Hematopoietic multipotent progenitor cell treated with erythropoietin and hydrocortisone succinate and interleukin-3 and kit ligand, for 4 days (in vitro differentiated cells): ENCODE data around the gene NCAM2.

Experiments used
- DNase-seq: peaks from one replicate; pipeline ENCODE4 v3.0.0-alpha.2; 2015

The NCAM2 gene

GRCh38 chr21:21468003-21468402, 469.8 kb downstream of the NCAM2 start:
- DNase-seq = no peak

DNA sequence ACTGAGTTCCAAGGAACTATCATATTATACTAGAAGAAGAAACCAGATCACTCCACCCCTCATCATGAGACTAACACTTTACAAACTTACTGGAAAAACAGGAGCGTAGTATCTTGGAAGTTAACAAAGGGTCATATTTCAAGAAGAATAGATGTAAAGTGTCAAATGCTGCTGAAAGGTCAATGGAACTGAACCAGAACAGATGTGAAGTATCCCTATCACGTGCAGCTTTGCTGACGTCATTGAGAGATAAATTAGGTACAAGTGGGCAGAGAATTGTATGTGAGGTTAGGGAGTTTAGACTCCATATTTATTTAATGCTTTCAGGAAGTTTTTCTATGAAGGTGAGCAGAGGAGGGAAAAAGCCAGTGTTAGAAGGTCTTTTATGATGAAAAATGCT, 483.0 kb downstream of the NCAM2 start:
- DNase-seq = no peak

DNA sequence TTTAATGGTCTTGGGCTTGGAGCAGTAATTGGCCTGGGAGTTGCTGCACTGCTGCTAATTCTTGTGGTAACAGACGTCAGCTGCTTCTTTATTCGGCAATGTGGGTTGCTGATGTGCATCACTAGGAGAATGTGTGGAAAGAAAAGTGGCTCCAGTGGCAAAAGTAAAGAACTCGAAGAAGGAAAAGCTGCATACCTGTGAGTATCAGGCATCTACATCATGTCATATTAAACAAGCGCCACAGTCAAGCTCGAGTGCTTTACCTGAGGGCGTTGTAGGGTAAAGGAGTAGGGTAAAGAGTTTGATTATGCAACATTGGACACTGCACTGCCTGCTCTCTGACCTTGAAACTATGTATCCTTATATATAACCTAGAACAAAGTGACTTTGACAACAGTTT, 510.6 kb downstream of the NCAM2 start:
- no peak for DNase-seq

DNA sequence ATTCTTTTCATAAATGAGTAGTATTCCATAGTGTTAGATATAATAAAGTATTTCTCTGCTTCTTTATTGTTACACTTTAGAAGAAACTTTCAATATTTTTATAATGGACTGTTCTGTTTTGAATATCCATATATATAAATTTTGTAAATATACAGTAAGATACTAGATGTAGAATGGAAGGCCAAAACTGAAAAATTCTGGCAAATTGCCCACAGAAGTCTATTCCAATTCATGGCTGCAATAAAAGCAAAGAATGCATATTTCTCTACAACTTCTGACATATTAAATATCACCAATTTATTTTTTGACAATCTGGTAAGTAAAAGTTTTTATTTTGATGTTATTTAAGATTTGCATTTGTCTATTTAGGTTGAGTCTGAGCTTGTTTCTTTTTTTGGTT, 532.5 kb downstream of the NCAM2 start:
- no peak for DNase-seq

DNA sequence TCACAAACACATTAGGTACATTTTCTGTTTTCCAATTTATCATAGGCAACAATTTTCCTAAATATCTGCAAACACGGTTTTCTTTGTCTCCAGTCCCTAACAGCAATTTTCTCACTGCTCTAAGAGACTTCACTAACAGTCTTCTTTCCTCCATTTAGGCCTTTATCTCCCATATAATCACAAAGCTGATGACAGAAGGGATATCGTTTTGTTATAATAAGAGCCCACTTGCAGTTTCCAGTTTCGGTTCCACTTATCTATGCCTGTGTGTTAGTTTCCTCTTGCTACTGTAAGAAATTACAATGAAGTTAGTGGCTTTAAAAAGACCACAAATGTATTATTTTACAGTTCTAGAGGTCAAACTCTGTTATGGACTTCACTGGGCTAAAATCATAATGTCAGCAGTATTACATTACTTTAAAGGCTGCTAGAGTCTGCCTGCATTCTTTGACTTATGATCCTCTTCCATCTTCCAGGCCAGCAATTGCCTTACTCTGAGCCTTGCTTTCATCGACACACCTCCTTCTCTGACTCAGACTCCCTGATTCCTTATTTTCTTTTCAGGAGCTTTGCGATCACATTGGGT, 549.3 kb downstream of the NCAM2 start:
- no peak for DNase-seq

- DNase-seq = no peak
Measured at GRCh38 chr21:21559285-21560045, 561.3 kb downstream of the NCAM2 start.
